GM18951 (cell line): ENCODE results near the gene KIF6.

Experiments used
- POLR2A ChIP-seq: IDR thresholded peaks from 4 replicates; pipeline ENCODE4 v1.6.1; 2011; ENCODE audit warnings: mild to moderate bottlenecking; ENCODE audit not compliant: insufficient read length, insufficient read depth; ENCODE audit errors: extremely low read depth
- in situ Hi-C: fragments of 300-500 bp; cut with MboI; formaldehyde crosslinking; loops from one replicate; pipeline ENCODE4 v1.12.0; 2022; ENCODE audit warnings: low sequenced_read_pairs, mixed read lengths, inconsistent platforms; ENCODE audit not compliant: unreplicated experiment

Gene KIF6

GRCh38 chr6:39330057-39330456 lies 395.2 kb downstream of the KIF6 start:
- in situ Hi-C loops: no loop called here
- no peak for TF ChIP-seq POLR2A

- no peak for TF ChIP-seq POLR2A
- in situ Hi-C loops: no loop called here
Measured at GRCh38 chr6:39328066-39328465, 397.1 kb downstream of the KIF6 start.

- in situ Hi-C loops: no loop called here
- TF ChIP-seq POLR2A: no peak
Measured at GRCh38 chr6:39327507-39327906, 397.7 kb downstream of the KIF6 start.

- in situ Hi-C loops: no loop called here
- TF ChIP-seq POLR2A: no peak
Measured at GRCh38 chr6:39322306-39322850, 402.8 kb downstream of the KIF6 start, which contains the start of gene KCNK16. Gene KCNK16, minus strand, starts transcription at chr6:39322702. Its CDS starts 162 bp downstream, at chr6:39322540.

- TF ChIP-seq POLR2A: no peak
- in situ Hi-C loops: no loop called here
Measured at GRCh38 chr6:39321761-39322160, 403.4 kb downstream of the KIF6 start.

- no peak for TF ChIP-seq POLR2A
- in situ Hi-C loops: no loop called here
Measured at GRCh38 chr6:39320363-39320984, 404.7 kb downstream of the KIF6 start.

GRCh38 chr6:39319621-39320362 lies 405.4 kb downstream of the KIF6 start:
- TF ChIP-seq POLR2A: no peak
- in situ Hi-C loops: no loop called here

GRCh38 chr6:39317256-39317655 lies 408.0 kb downstream of the KIF6 start:
- in situ Hi-C loops: no loop called here

GRCh38 chr6:39314273-39314795 lies 410.9 kb downstream of the KIF6 start, which contains the start of gene KCNK17:
Gene KCNK17, minus strand, starts transcription at chr6:39314419. Its CDS starts 99 bp downstream, at chr6:39314320.
- no peak for TF ChIP-seq POLR2A
- in situ Hi-C loops: no loop called here

More at GRCh38 chr6:39317256-39317655, 408.0 kb downstream of the KIF6 start:
- no peak for TF ChIP-seq POLR2A

- TF ChIP-seq POLR2A: no peak
- in situ Hi-C loops: no loop called here
Measured at GRCh38 chr6:39313526-39314272, 411.5 kb downstream of the KIF6 start.

- in situ Hi-C loops: no loop called here
- no peak for TF ChIP-seq POLR2A
Measured at GRCh38 chr6:39312912-39313525, 412.2 kb downstream of the KIF6 start.

GRCh38 chr6:39310542-39310941 lies 414.7 kb downstream of the KIF6 start:
- no peak for TF ChIP-seq POLR2A
- in situ Hi-C loops: no loop called here
